ENCODE data around the gene TRAF5. TPM values are rescaled to one million over a fixed set of nuclear protein-coding genes. Genes with fewer than 3 reads are reported as not detected.

TRAF5 gene
- total and polyA plus RNA-seq, 8 donors: 10.1 to 29.2 (median 24.0) TPM

DNA sequence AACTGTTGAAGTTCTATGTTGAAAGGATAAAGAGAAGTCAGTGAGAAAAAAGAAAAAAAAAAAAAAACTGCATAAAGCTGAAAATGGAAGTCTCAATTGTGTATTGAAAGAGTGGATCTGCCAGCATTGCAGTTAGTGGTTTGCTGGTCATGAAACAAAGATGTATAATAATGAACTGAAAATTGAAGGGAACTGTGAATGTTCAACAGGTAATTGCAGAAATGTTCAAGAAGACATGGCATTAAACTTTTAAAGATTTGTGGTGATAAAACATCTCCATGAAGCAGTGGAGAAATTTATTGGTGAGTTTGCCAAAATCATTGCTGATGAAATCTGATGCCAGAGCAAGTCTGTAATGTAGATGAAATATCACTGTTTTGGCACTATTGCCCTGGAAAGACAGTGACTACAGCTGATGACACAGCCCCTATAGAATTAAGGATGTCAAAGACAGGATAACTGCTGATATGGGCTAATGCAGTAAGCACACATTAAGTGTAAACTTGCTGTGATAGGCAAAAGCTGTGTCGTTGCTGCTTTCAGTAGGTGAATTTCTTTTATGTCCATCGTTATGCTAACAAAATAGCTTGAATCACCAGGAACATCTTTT lies 94.3 kb downstream of the TRAF5 start:
- no peak overlapping the region for H3K4me3 ChIP-seq
- no peaks in the 10 kb centered on the region for H3K9me3 ChIP-seq
- H3K4me1 ChIP-seq: peaks cover 0 to 4% of the 10 kb centered on the region in 2 donors
- peak in 1 of 4 donors; percentile 1 for DNase-seq
- peaks cover 0 to 11% of the 10 kb centered on the region in 2 donors for H3K27me3 ChIP-seq
- H3K36me3 ChIP-seq: no peaks in the 10 kb centered on the region
- intact Hi-C loops (cut with DNase I): no loop called here
- ATAC-seq: no peak
- TF ChIP-seq, protein P1, sequence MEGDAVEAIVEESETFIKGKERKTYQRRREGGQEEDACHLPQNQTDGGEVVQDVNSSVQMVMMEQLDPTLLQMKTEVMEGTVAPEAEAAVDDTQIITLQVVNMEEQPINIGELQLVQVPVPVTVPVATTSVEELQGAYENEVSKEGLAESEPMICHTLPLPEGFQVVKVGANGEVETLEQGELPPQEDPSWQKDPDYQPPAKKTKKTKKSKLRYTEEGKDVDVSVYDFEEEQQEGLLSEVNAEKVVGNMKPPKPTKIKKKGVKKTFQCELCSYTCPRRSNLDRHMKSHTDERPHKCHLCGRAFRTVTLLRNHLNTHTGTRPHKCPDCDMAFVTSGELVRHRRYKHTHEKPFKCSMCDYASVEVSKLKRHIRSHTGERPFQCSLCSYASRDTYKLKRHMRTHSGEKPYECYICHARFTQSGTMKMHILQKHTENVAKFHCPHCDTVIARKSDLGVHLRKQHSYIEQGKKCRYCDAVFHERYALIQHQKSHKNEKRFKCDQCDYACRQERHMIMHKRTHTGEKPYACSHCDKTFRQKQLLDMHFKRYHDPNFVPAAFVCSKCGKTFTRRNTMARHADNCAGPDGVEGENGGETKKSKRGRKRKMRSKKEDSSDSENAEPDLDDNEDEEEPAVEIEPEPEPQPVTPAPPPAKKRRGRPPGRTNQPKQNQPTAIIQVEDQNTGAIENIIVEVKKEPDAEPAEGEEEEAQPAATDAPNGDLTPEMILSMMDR (IDR thresholded peaks at IDR 0.05): no peak
- H3K27ac ChIP-seq: no peak overlapping the region

DNA sequence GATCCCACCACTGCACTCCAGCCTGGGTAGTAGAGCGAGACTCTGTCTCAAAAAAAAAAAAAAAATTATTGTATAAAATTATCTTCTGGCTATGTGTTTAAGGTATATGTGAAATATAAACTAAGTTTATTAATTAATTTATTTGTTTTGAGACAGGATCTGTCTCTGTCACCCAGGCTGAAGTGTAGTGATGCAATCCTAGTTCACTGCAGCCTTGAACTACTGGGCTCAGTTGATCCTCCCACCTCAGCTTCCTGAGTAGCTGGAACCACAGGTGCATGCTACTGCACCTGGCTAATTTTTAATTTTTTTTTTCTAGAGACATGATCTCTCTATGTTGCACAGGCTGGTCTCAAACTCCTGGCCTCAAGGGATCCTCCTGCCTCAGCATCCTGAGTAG lies 97.4 kb downstream of the TRAF5 start:
- no peaks in the 10 kb centered on the region for H3K27me3 ChIP-seq
- intact Hi-C loops (cut with DNase I): no loop called here

More for the DNA sequence above, 97.4 kb downstream of the TRAF5 start:
- H3K9me3 ChIP-seq: no peaks in the 10 kb centered on the region
- H3K27ac ChIP-seq: no peak overlapping the region
- TF ChIP-seq, protein P1 (IDR thresholded peaks at IDR 0.05): no peak
- no peaks in the 10 kb centered on the region for H3K4me1 ChIP-seq
- DNase-seq: no peak
- no peaks in the 10 kb centered on the region for H3K36me3 ChIP-seq
- H3K4me3 ChIP-seq: no peak overlapping the region
- no peak for ATAC-seq

Other genes starting within 250 kb of the TRAF5 start
- under 1 TPM; 0.06 to 0.08 TPM for gene KCNH1, start 192.7 kb upstream of the TRAF5 start, total RNA-seq
- gene KCNH1, start 192.7 kb upstream of the TRAF5 start, polyA plus RNA-seq (ENCODE audit: insufficient read length in 6 of 6): under 1 TPM; 0.04 to 0.54 (median 0.20) TPM
- gene RCOR3, start 67.5 kb upstream of the TRAF5 start, total RNA-seq: 10 to 100 TPM; 44.5 to 46.6 TPM
- 100 to 1,000 TPM in 3 of 6 donors, 10 to 100 TPM in 3; 92.1 to 113 (median 98.6) TPM for gene RCOR3, start 67.5 kb upstream of the TRAF5 start, polyA plus RNA-seq (ENCODE audit: insufficient read length in 6 of 6)
- gene RD3, start 165.3 kb downstream of the TRAF5 start, total RNA-seq: not detected
- under 1 TPM in 5 of 6 donors, not detected in 1; 0.07 to 0.09 (median 0.07) TPM for gene RD3, start 165.3 kb downstream of the TRAF5 start, polyA plus RNA-seq (ENCODE audit: insufficient read length in 6 of 6)